Measurements from ENCODE around the gene LLGL2.

LLGL2 gene

GRCh38 chr17:75565066-75565465 lies 39.6 kb downstream of the LLGL2 start:
- peaks cover 7 to 44% (median 32%) of the 10 kb centered on the region in 11 experiments; a peak in 20 of 22 replicates for H3K36me3 ChIP-seq
- no peak for TF ChIP-seq Cebpa-rat (IDR thresholded peaks at IDR 0.05)

DNA sequence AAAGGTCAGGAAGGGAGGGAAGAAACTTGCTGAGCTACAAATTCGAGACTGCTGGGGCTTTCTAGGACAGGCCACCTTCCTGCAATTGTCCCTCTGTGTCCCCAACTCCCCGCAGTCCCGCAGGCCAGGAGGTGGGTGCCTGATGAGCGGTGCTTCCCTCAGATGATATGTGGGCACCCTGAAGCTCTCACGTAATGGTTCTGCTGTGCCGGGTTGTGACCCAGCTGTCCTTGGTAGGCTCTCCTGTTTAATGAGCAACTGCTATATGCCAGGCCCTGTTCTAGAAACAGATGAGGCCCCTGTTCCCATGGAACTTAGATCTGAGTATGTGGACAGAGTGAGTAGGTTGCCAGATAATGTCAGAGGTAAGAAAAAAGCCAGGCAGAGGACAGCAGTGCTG lies 40.1 kb downstream of the LLGL2 start:
- H3K4me3 ChIP-seq, result no peak overlapping the region
- peaks cover 18 to 40% (median 31%) of the 10 kb centered on the region in 10 experiments for H3K4me1 ChIP-seq
- H4K20me1 ChIP-seq, result no peaks in the 10 kb centered on the region; a peak in 1 of 22 replicates
- peaks cover 7 to 46% (median 32%) of the 10 kb centered on the region in 11 experiments; a peak in 19 of 22 replicates for H3K36me3 ChIP-seq
- H3K27ac ChIP-seq, result no peak overlapping the region
- H3K9me3 ChIP-seq (replicated peaks in 1 of 11), result no peaks in the 10 kb centered on the region
- H3K27me3 ChIP-seq, result no peaks in the 10 kb centered on the region
- no peak for TF ChIP-seq Cebpa-rat (IDR thresholded peaks at IDR 0.05)
- no peak overlapping the region for H3K4me2 ChIP-seq
- no peak overlapping the region; a peak in 1 of 22 replicates for H3K9ac ChIP-seq

More at GRCh38 chr17:75565066-75565465, 39.6 kb downstream of the LLGL2 start:
- peaks cover 13 to 34% (median 25%) of the 10 kb centered on the region in 10 experiments for H3K4me1 ChIP-seq
- H3K4me3 ChIP-seq, result no peak overlapping the region
- no peaks in the 10 kb centered on the region for H3K9me3 ChIP-seq (replicated peaks in 1 of 11)
- H3K27ac ChIP-seq, result no peak overlapping the region
- no peak overlapping the region for H3K9ac ChIP-seq
- H4K20me1 ChIP-seq, result no peaks in the 10 kb centered on the region; a peak in 2 of 22 replicates
- H3K27me3 ChIP-seq, result no peaks in the 10 kb centered on the region
- no peak overlapping the region for H3K4me2 ChIP-seq

DNA sequence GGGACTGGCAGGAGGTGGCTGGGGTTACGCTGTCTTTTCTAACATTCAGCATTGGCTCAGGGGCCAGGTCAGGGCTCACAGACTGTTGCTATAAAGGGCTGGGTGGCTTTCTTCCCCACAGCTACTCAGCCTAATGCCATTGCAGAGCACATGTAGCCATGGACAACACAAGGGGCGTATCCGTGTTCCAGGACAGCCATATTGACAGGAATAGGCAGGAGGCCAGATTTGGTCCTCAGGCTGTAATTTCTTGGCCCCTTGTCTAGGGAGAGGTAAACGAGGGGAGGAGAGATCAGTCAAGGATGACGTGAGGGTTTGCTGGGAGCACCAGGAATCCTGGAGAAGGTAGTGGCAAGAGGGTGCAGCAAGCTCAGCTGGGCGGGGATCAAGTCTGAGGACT lies 40.9 kb downstream of the LLGL2 start:
- 0 out of 22 replicates have a peak overlapping the region, but pooled peaks of 1 of the 11 experiments have one; percentile 7 for H3K27ac ChIP-seq
- H3K4me1 ChIP-seq, result peaks cover 26 to 45% (median 37%) of the 10 kb centered on the region in 10 experiments
- no peak for TF ChIP-seq Cebpa-rat (IDR thresholded peaks at IDR 0.05)
- no peak overlapping the region for H3K9ac ChIP-seq
- no peak overlapping the region for H3K4me3 ChIP-seq
- H3K27me3 ChIP-seq, result no peaks in the 10 kb centered on the region
- H3K9me3 ChIP-seq (replicated peaks in 1 of 11), result no peaks in the 10 kb centered on the region
- H3K36me3 ChIP-seq, result peaks cover 7 to 46% (median 32%) of the 10 kb centered on the region in 11 experiments; a peak in 19 of 22 replicates
- H3K4me2 ChIP-seq, result peak overlapping the region; percentile 18 to 59 (median 41); a peak in 21 of 22 replicates
- no peaks in the 10 kb centered on the region; a peak in 1 of 22 replicates for H4K20me1 ChIP-seq

- Histone ChIP-seq H3K4me3 (no peak overlapping the region), H3K9ac (no peak overlapping the region), H3K4me2 (peak overlapping the region; percentile 18 to 59 (median 41); a peak in 21 of 22 replicates), H3K36me3 (peaks cover 7 to 46% (median 32%) of the 10 kb centered on the region in 11 experiments; a peak in 19 of 22 replicates), H3K4me1 (peaks cover 31 to 45% (median 39%) of the 10 kb centered on the region in 10 experiments), H3K27ac (0 out of 22 replicates have a peak overlapping the region, but pooled peaks of 1 of the 11 experiments have one; percentile 7), H4K20me1 (no peaks in the 10 kb centered on the region; a peak in 1 of 22 replicates), H3K9me3 (replicated peaks in 1 of 11) (no peaks in the 10 kb centered on the region), H3K27me3 (no peaks in the 10 kb centered on the region)
- TF ChIP-seq Cebpa-rat (IDR thresholded peaks at IDR 0.05), result no peak
Observed at GRCh38 chr17:75566834-75567233, 41.3 kb downstream of the LLGL2 start.

DNA sequence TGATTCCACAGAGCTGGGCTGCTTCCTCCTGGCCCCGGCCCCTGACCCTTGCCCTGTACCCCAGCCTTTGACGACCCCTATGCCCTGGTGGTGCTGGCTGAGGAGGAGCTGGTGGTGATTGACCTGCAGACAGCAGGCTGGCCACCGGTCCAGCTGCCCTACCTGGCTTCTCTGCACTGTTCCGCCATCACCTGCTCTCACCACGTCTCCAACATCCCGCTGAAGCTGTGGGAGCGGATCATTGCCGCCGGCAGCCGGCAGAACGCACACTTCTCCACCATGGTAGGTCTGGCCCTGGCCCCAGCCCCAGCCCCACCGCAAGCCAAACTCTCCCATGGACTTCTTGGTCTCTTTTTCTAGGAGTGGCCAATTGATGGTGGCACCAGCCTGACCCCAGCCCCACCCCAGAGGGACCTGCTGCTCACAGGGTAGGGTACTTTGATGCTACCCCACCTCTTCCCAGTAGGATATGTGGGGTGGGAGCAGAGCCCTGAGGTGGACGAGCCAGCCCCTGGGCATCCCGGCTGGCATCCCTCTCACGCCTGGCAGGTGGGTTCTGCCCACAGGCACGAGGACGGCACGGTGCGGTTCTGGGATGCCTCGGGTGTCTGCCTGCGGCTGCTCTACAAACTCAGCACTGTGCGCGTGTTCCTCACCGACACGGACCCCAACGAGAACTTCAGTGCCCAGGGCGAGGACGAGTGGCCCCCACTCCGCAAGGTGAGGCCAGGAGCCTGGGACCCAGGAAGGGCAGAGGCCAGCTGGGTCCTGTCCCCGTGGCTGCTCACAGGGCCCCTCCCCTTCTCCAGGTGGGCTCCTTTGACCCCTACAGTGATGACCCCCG lies 43.1 kb downstream of the LLGL2 start:
- Histone ChIP-seq H3K4me3 (no peak overlapping the region), H3K36me3 (peaks cover under 1 to 37% (median 23%) of the 10 kb centered on the region in 11 experiments; a peak in 17 of 22 replicates), H4K20me1 (no peaks in the 10 kb centered on the region; a peak in 1 of 22 replicates)

GRCh38 chr17:75570034-75570676 lies 44.7 kb downstream of the LLGL2 start:
- Histone ChIP-seq H3K27me3 (no peaks in the 10 kb centered on the region), H3K27ac (peak overlapping the region; percentile 75 to 95 (median 91)), H4K20me1 (no peaks in the 10 kb centered on the region), H3K4me1 (peaks cover 49 to 65% (median 61%) of the 10 kb centered on the region in 10 experiments), H3K9me3 (replicated peaks in 1 of 11) (no peaks in the 10 kb centered on the region), H3K4me2 (peak overlapping the region; percentile 73 to 92 (median 84)), H3K4me3 (no peak overlapping the region), H3K9ac (peak overlapping the region; percentile 61 to 81 (median 76)), H3K36me3 (peaks cover 0 to 22% (median 7%) of the 10 kb centered on the region in 11 experiments; a peak in 7 of 22 replicates)
- TF ChIP-seq Cebpa-rat (IDR thresholded peaks at IDR 0.05), result no peak

More for the DNA sequence above, 43.1 kb downstream of the LLGL2 start:
- Histone ChIP-seq H3K4me1 (peaks cover 36 to 52% (median 46%) of the 10 kb centered on the region in 10 experiments), H3K4me2 (no peak overlapping the region), H3K27me3 (no peaks in the 10 kb centered on the region), H3K27ac (no peak overlapping the region), H3K9me3 (replicated peaks in 1 of 11) (no peaks in the 10 kb centered on the region), H3K9ac (no peak overlapping the region)
- no peak for TF ChIP-seq Cebpa-rat (IDR thresholded peaks at IDR 0.05)

DNA sequence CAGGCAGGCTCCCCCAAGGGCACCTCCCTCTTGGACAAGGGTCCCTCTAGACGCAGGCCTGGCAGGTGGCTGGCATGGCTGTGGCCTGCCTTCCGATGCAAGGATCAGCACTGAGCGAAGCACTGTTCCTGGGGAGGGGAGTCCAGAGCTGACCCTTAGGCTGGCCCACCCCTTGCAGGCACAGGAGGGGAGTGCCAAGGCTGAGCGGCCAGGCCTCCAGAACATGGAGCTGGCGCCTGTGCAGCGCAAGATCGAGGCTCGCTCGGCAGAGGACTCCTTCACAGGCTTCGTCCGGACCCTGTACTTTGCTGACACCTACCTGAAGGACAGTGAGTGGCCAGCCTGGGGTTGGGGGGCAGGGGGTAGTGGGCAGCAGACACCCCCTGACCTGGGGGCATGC lies 45.3 kb downstream of the LLGL2 start:
- H4K20me1 ChIP-seq, result no peaks in the 10 kb centered on the region
- H3K4me3 ChIP-seq, result 0 out of 20 replicates have a peak overlapping the region, but pooled peaks of 1 of the 10 experiments have one; percentile 28
- no peaks in the 10 kb centered on the region for H3K27me3 ChIP-seq
- H3K9me3 ChIP-seq (replicated peaks in 1 of 11), result no peaks in the 10 kb centered on the region
- TF ChIP-seq Cebpa-rat (IDR thresholded peaks at IDR 0.05), result no peak
- H3K36me3 ChIP-seq, result peaks cover 0 to 16% (median 1%) of the 10 kb centered on the region in 11 experiments; a peak in 5 of 22 replicates
- H3K9ac ChIP-seq, result peak overlapping the region; percentile 61 to 81 (median 76)
- peak overlapping the region; percentile 73 to 92 (median 84) for H3K4me2 ChIP-seq
- H3K4me1 ChIP-seq, result peaks cover 49 to 67% (median 62%) of the 10 kb centered on the region in 10 experiments
- H3K27ac ChIP-seq, result peak overlapping the region; percentile 75 to 95 (median 91)

DNA sequence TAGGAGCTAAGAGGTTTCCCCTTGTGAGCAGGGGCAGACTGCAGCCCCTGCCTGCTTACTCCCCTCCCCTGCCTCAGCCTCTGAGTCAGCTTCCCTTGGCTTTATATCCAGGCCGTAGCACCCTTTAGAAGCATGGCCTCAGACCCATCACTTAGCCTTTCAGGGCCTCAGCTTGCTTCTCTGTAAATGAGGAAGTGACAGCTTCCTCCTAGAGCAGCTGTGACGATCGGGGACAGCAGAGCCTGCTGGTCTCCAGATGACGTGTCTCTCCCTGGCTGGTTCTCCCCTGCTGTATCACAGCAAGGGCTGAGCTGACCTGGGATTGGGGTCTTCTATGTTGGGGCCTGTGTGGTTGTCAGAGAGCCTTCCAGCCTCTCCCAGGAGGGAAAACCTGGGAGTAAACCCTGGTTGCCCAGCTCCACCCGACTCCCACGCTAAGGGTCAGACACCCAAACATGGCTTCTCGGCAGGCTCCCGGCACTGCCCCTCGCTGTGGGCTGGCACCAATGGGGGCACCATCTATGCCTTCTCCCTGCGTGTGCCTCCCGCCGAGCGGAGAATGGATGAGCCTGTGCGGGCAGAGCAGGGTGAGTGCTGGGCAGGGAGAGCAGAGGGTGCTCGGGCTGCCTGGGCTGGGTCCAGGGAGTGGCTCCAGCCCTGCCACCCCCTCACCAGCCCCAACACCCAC lies 45.8 kb downstream of the LLGL2 start:
- H3K4me3 ChIP-seq, result 0 out of 20 replicates have a peak overlapping the region, but pooled peaks of 1 of the 10 experiments have one; percentile 28
- peak overlapping the region; percentile 73 to 92 (median 84) for H3K4me2 ChIP-seq
- H3K36me3 ChIP-seq, result peaks cover 0 to 15% (median 0%) of the 10 kb centered on the region in 11 experiments; a peak in 3 of 22 replicates
- TF ChIP-seq Cebpa-rat (IDR thresholded peaks at IDR 0.05), result no peak
- H3K27ac ChIP-seq, result peak overlapping the region; percentile 75 to 95 (median 91)
- H3K27me3 ChIP-seq, result no peaks in the 10 kb centered on the region
- H3K9me3 ChIP-seq (replicated peaks in 1 of 11), result no peaks in the 10 kb centered on the region
- H4K20me1 ChIP-seq, result no peaks in the 10 kb centered on the region
- peaks cover 46 to 64% (median 58%) of the 10 kb centered on the region in 10 experiments for H3K4me1 ChIP-seq
- peak overlapping the region; percentile 61 to 81 (median 76) for H3K9ac ChIP-seq
